ENCODE data around the gene NCR2. TPM values are rescaled to one million over a fixed set of nuclear protein-coding genes. Genes with fewer than 3 reads are reported as not detected.
A peak's percentile ranks its signal among the peaks of the same experiment; 100 is the strongest.

The NCR2 gene
- total and polyA plus RNA-seq, 2 donors (not counting 1 experiment from before 2014, with no cell fraction given), result not detected

DNA sequence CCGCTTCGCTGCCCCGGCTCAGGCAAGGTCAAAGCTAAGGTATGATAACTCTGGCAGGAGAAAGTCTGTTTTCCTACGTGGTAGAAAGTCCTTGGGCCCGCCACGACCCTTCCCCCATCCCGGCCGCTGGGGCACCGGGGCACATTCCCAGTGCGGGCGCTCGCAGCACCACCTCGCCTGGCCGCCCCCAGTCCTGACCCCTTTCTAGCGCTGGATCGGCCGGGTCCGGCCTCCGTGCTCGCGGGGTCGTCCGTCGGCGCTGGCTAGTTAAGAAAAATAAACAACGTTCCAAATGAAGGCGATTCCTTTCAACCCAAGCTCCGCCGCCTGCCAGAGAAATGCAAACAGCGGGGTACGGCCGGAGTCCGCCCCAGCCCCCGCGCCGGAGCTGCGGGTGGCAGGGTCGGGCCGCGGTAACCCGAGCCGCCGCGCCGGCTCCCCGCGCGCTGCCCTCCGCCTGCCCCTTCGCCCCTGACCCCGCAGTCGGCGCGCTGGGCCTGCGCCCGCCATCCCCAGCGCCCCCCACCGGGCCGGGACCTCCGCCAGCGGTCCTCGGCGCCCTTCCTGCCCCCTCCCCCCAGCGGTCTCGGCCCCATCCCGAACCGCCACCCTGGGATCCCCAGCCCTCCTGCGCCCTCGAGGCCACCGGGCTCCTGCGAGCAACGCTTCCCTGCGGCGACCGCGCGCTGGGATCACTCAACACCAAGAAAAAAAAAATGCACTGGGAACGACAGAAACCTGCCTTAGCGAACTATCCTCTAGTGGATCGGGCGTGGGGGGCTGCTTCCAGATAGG, 37.6 kb downstream of the NCR2 start:
- no peaks in the 10 kb centered on the region for H3K9me3 Mint-ChIP-seq (ENCODE audit: insufficient read depth)

More for the DNA sequence above, 37.6 kb downstream of the NCR2 start:
- ATAC-seq (ENCODE audit: low read depth) (no peak), DNase-seq (no peak)
- ChIA-PET CTCF (interaction anchor here (0.9 to 1.8 kb wide), 6 partner anchors 23 to 332 kb away, joined by 3 to 8 read pairs (median 4); no protein-coding TSS in a partner anchor), POLR2A (interaction anchor here (0.6 kb wide), 1 partner anchor 17 kb away, joined by 4 read pairs; no protein-coding TSS in a partner anchor)
- Histone ChIP-seq H3K79me2 (ENCODE audit: control insufficient read depth, insufficient read depth, low read length) (no peaks in the 10 kb centered on the region), H3K9me3 (ENCODE audit: control extremely low read depth in 1 of 3, control insufficient read depth in 2 of 3, insufficient read depth in 1 of 3, low read length in 2 of 3) (peaks cover 0 to 29% (median 0%) of the 10 kb centered on the region in 3 donors), H3K4me3 (ENCODE audit: control extremely low read depth in 1 of 5, extremely low read depth in 1 of 5, insufficient read depth in 1 of 5, low read depth in 2 of 5, low read length in 4 of 5) (peak overlapping the region in 4 of 5 experiments; percentile 42 to 72 (median 56)), H3K27me3 (replicated peaks in 1 of 4; ENCODE audit: control extremely low read depth in 1 of 4, control insufficient read depth in 3 of 4, insufficient read depth in 4 of 4, low read length in 3 of 4) (peaks cover 2 to 91% (median 58%) of the 10 kb centered on the region in 4 experiments), H3K36me3 (replicated peaks in 1 of 2; ENCODE audit: control extremely low read depth in 1 of 2, control insufficient read depth in 1 of 2, extremely low read depth in 1 of 2, insufficient read depth in 2 of 2, low read length in 1 of 2) (no peaks in the 10 kb centered on the region), H4K20me1 (ENCODE audit: control insufficient read depth, insufficient read depth, low read length, poor library complexity, severe bottlenecking) (no peaks in the 10 kb centered on the region), H3K4me2 (replicated peaks; ENCODE audit: low read depth, low read length, poor library complexity, severe bottlenecking) (peak overlapping the region; percentile 87), H3K27ac (ENCODE audit: low read length in 2 of 2) (no peak overlapping the region), H3K4me1 (ENCODE audit: control insufficient read depth in 2 of 2, insufficient read depth in 2 of 2, low read length in 2 of 2) (peaks cover 46 to 54% of the 10 kb centered on the region in 2 donors), H2AFZ (ENCODE audit: insufficient read depth, low read depth, low read length, poor library complexity, severe bottlenecking) (no peak overlapping the region), H3K9ac (ENCODE audit: low read length) (peak overlapping the region; percentile 58)
- TF ChIP-seq, protein P1, sequence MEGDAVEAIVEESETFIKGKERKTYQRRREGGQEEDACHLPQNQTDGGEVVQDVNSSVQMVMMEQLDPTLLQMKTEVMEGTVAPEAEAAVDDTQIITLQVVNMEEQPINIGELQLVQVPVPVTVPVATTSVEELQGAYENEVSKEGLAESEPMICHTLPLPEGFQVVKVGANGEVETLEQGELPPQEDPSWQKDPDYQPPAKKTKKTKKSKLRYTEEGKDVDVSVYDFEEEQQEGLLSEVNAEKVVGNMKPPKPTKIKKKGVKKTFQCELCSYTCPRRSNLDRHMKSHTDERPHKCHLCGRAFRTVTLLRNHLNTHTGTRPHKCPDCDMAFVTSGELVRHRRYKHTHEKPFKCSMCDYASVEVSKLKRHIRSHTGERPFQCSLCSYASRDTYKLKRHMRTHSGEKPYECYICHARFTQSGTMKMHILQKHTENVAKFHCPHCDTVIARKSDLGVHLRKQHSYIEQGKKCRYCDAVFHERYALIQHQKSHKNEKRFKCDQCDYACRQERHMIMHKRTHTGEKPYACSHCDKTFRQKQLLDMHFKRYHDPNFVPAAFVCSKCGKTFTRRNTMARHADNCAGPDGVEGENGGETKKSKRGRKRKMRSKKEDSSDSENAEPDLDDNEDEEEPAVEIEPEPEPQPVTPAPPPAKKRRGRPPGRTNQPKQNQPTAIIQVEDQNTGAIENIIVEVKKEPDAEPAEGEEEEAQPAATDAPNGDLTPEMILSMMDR (IDR thresholded peaks at IDR 0.05), result no peak
- peak; percentile 77 for TF ChIP-seq EZH2 (IDR thresholded peaks at IDR 0.05; ENCODE audit: borderline replicate concordance, insufficient read depth, low read depth, low read length, poor library complexity, severe bottlenecking)
- Mint-ChIP-seq H3K4me1 (peaks cover 49% of the 10 kb centered on the region), H3K4me3 (peak overlapping the region; percentile 91), H3K27ac (no peak overlapping the region), H3K27me3 (peaks cover 71% of the 10 kb centered on the region)
- intact Hi-C loops (cut with micrococcal nuclease), result no loop called here
- WGBS (ENCODE audit: insufficient coverage), result 4% methylated on average over 77 of the region's 81 CpGs

Data from B cell (primary cell).